HG02642 (cell line): ENCODE measurements around the gene MYL3.

Source experiments
- ATAC-seq: cut with Tn5 transposase; IDR thresholded peaks from one replicate; pipeline ENCODE4 v1.9.1; 2021; ENCODE audit warnings: mild to moderate bottlenecking; ENCODE audit not compliant: unreplicated experiment, poor library complexity

MYL3 gene

DNA sequence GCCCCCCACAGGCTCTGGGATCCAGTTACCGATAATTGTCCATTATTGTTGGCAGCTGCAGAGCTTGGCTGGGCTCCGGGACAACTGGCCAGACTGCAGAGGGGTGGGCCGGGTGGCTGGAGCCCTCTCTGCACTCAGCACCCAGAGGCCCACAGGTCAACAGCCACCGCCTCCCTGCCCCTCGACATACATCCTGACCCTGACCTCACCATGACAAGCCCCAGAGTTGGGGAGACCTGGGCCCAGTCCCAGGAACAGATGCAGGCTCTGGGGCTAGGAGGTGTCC, 36.7 kb upstream of the MYL3 start:
- no peak for ATAC-seq

DNA sequence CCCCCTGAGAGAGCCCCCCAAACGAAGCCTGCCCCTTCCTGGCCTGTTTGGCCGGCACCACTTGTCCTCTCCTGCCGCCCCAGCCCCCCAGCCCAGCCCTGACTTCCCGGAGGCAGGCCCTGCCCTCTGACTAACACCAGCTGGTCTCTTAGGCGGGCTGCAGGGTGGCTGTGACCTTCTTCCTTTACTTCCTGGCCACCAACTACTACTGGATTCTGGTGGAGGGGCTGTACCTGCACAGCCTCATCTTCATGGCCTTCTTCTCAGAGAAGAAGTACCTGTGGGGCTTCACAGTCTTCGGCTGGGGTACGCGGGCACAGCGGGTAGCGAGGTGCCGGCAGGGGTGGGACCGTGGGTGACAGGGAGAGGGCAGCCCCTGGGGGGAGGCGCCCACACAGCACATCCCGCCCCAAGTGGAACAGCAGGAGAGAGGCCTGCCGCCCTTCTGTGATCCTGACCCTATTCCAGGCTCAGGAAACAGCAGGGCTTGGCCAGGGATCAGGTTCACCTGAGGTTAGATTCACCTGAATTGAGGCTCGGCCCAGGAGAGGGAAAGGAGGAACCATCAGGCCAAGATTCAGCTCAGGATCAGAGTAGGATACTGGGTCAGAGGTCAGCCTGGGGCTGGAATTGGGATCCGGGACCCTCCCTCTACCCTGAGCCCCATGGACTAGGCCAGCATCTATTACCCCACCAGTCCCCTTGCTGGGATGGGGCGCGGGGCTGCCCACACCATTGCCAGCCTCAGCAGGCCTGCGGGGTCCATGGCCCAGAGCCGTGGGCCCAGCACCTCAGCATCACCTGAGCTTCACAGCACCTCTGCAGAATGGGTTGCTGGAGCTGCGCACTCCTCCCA, 36.1 kb upstream of the MYL3 start:
- no peak for ATAC-seq

DNA sequence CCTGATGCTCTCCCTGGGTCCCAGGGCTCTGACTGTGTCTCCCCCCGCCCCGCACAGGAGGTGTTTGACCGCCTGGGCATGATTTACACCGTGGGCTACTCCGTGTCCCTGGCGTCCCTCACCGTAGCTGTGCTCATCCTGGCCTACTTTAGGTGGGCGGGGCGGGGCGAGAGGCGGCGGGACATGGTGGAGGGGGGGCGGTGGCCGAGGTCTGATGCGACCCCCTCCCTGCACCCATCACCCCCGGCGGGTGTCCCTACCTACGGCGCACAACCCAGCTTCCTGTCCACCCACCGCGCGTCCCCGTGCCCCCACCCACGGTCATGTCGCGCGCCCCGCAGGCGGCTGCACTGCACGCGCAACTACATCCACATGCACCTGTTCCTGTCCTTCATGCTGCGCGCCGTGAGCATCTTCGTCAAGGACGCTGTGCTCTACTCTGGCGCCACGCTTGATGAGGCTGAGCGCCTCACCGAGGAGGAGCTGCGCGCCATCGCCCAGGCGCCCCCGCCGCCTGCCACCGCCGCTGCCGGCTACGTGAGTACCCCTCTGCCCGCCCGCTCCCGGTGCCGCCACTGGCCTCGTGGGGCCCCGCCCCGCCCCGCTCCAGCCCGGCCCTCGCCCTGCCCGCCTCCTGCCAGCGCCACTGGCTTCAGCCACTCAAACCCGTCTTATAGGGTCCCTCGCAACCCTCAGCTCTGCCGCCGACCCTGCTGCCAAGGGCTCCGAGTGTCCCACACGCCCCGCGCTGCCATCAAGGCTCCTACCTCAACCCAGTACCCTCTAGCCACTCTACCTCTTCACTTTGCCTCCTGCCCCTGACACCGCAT, 35.3 kb upstream of the MYL3 start:
- no peak for ATAC-seq

DNA sequence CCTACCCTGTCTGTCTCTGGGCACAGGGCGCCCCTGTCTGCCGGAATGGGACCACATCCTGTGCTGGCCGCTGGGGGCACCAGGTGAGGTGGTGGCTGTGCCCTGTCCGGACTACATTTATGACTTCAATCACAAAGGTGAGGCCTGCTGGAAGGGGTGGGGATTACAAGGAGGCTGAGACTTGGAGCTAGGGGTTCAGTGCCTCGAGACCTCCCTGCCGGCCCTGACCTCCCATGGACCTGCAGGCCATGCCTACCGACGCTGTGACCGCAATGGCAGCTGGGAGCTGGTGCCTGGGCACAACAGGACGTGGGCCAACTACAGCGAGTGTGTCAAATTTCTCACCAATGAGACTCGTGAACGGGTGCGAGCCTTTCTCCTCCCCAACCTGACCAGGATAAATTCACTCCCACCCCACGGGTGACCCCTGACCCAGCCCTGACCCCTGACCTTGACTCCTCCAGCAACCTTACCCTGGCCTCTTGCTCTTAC, 34.6 kb upstream of the MYL3 start:
- no peak for ATAC-seq

GRCh38 chr3:46897031-46897430, 33.8 kb upstream of the MYL3 start:
- ATAC-seq, result no peak

DNA sequence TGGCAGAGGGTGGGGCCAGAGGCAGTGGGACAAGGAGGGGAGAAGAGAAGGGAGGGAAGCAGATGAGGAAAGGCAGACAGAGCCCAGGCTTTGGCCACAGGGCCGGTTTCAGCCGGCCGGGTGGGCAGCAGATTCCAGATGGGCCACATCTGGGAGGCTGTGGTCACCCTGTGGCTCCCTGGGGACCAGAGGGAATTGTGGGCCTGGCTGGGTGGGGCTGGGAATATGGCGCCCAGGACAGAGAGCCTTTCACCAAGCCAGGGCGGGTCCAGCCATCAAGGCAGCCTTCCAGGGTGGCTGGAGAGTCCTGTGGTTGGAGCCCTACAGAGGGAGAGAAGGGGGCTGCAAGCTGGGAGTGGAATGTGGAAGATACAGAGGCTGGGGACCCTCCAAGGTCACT, 33.1 kb upstream of the MYL3 start:
- ATAC-seq, result no peak

DNA sequence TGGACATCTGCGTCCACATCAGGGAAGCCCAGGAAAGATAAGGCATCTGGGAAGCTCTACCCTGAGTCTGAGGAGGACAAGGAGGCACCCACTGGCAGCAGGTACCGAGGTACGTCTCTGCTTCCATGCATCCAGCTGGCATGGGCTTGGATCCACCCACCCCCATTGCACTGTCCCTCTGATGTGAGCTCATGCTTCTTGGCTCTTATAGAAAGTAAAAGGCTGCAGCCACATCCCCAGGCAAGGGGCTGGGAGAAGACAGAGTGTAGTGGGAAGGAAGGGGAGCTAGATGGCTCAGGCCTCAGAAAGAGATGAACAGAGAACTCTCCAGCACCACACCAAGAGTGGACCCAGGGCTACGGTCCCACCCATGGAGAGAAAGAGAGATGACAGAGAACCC, 32.5 kb upstream of the MYL3 start:
- ATAC-seq, result no peak

DNA sequence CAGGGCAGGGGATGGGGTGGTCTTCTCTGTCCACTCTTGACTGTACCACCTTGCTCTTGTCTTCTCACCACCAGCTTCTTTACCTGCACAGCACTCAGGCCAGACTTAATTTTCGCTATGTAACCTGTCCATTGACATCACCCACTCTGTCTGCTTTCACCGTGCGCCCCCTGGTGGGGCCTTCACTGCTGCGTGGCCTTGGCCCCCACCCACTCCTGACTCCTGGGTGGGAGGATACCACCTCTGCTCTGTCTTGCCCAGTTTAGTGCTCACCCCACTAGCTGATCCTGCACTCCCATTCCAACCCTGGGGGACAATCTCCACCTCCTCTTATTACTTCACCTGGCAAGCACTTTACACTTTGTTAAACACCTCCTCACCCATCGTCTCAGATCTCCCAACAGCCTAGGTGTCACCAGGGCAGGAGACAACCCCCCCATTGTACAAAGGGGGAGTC, 32.0 kb upstream of the MYL3 start:
- no peak for ATAC-seq

GRCh38 chr3:46894256-46894655, 31.0 kb upstream of the MYL3 start:
- no peak for ATAC-seq

DNA sequence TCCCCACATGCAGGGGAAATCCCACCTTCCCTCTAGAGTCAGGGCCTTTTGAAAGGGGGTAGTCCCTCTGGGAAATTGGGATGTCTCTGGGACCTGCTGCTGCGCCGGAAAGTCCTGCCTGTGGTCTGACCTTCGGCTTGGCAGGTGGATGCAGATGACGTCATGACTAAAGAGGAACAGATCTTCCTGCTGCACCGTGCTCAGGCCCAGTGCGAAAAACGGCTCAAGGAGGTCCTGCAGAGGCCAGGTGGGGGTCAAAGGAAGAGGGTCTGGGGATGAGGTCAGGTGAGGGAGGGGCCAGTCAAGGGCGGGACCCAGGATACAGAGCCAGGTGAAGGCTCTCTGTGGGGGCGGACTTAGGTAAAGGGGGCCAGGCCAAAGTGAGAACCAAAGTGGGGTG, 30.5 kb upstream of the MYL3 start:
- no peak for ATAC-seq

GRCh38 chr3:46893146-46893748, 30.0 kb upstream of the MYL3 start:
- ATAC-seq, result no peak

DNA sequence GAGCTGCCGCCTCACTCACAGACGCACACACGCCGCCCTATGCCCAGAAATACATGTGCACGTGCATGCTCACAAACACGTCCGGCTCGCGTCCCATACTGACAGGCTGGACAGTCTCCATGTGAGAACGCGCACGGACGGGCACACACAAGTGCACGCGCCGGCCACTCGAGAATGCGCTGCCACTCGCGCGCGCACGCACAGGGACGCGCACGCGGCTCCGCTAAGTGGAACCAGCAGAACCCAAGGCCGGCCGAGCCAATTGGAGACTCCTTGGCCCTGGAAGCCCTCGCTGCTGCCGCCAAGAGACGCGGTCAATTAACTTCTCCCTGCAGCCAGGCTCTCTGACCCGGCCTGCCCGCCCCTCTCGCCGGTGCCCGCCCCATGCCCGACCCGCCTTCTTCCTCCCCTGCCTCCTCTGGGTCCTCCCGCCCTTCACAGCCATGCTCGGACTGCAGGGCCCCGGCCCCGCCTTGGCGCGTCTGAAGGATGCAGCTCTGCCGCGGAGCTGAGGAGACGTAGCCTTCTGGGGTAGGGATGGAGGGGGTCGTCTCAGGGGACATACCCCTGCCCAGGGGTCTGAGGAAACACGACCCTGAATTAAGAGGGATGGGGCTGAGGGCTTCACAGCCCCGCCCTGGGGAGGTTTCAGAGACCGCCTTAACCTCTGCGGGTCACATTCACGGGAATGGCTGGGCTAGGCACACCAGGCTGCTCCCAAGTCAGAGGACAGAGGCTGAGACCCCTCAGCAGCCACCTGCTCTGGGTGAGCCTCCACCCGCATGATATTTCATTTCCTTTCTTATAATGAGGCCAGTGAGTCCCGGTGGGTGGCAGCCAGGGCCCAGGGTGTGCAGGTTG, 29.3 kb upstream of the MYL3 start:
- no peak for ATAC-seq

GRCh38 chr3:46891132-46891531, 27.9 kb upstream of the MYL3 start:
- no peak for ATAC-seq

- no peak for ATAC-seq
Measured at GRCh38 chr3:46890132-46890531, 26.9 kb upstream of the MYL3 start.

- no peak for ATAC-seq
Measured at GRCh38 chr3:46889381-46890110, 26.3 kb upstream of the MYL3 start.

DNA sequence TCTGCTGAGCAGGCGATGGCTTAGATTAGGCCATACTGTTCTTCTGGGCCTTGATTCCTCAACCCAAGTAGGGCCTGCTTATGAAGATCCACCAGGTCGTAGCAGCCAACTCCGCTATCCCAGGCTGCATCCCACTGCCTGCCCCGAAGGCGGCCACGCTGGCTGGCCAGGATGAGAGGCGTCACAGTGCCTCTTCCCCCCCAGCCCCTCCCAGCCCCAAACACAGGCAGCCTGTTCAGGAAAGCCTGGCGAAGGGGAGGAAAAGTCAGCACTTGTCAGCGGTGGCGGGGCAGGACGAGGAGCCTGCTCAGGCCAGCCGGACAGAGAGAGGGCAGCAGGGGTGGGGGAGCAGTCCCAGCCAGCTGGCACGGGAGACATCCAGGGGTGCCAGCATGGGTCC, 25.5 kb upstream of the MYL3 start:
- no peak for ATAC-seq

GRCh38 chr3:46887980-46888494, 24.8 kb upstream of the MYL3 start:
- no peak for ATAC-seq

DNA sequence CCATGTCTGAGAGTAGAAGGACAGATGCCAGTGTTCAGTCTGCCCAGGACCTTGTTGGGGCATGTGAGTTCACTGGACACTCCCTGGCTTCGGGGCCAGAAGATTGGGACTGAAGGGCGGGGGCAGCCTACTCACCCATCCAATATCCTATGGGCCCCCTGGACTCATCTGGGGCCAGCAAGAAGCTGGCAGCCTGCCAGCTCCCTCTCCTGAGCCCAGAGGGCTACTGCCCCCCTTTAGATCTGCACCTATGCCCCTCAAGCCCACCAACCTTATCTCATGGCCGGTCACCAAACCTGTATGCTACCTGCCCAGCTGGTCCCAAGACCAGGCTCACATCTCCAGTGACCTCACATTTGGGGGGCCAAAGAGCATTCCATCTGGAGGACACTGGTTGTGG, 22.4 kb upstream of the MYL3 start:
- no peak for ATAC-seq

DNA sequence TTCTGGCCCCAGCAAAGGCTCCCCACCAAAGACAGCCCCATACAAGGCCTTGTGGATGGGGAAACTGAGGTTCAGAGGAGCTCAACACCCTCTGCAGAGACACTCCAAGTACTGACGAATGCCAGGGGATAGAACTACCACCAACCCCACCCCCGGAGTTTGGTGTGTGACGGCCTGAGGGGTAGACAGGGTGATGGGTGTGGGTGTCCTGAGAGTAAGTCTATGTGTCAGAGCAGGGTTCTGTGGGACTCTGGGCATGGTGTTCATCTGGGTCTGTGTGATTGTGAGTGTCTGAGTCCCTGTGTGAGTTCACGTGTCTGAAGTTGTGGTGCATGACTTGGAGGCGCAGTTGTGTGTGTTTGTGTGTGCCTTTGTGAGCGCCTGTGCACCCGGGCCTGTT, 21.7 kb upstream of the MYL3 start:
- no peak for ATAC-seq
